ENCODE data around the gene HLA-DQA1. TPM values are rescaled to one million over a fixed set of nuclear protein-coding genes. Genes with fewer than 3 reads are reported as not detected.

HLA-DQA1 gene
- total and polyA plus RNA-seq, 4 donors = 2.1 to 19.9 (median 9.3) TPM

DNA sequence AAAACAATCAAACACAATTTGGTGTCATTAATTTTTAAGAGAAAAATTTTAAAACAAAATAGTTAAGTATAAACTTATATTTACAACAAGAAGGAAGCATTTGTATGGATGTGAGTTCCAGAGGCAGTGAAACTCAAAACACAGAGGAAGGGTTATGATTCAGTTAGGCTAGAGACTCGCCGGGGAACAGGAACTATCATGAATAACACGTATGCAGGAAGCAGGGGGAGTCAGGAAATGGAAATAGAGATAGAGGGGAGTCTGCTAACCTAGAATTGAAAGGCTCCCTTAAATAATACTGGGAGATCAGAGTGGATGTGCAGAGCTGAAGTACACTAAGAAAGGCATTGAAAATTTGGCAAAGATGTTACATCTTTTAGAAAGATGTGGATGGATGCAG, 33.3 kb upstream of the HLA-DQA1 start:
- Histone ChIP-seq H3K9me3 (ENCODE audit: control insufficient read depth in 4 of 4, low read length in 3 of 4) (no peaks in the 10 kb centered on the region), H3K4me1 (ENCODE audit: control insufficient read depth in 4 of 4, insufficient read depth in 4 of 4, low read length in 3 of 4) (no peaks in the 10 kb centered on the region), H3K4me3 (ENCODE audit: low read depth in 1 of 3, low read length in 3 of 3) (no peak overlapping the region), H3K36me3 (ENCODE audit: control insufficient read depth in 4 of 4, insufficient read depth in 3 of 4, low read depth in 1 of 4, low read length in 3 of 4) (no peaks in the 10 kb centered on the region), H3K9ac (ENCODE audit: low read depth in 1 of 2, low read length in 2 of 2) (no peak overlapping the region), H3K27me3 (ENCODE audit: control insufficient read depth in 4 of 4, insufficient read depth in 4 of 4, low read length in 3 of 4) (no peaks in the 10 kb centered on the region), H3K27ac (ENCODE audit: low read depth in 1 of 2, low read length in 2 of 2) (peak overlapping the region; percentile 41 to 42)
- DNase-seq (ENCODE audit: low spot score) = no peak
- TF ChIP-seq CTCF (IDR thresholded peaks at IDR 0.05; ENCODE audit: low read depth, low read length, missing input control) (no peak), FOXA1 (IDR thresholded peaks at IDR 0.05) (no peak), YY1 (IDR thresholded peaks at IDR 0.05) (no peak), RXRA (IDR thresholded peaks at IDR 0.05) (no peak), FOXA2 (IDR thresholded peaks at IDR 0.05) (no peak), ZBTB33 (IDR thresholded peaks at IDR 0.05) (no peak), EGR1 (IDR thresholded peaks at IDR 0.05; ENCODE audit: low read depth in 2 of 2) (no peak), TAF1 (conservative IDR thresholded peaks at IDR 0.05) (no peak), MAX (IDR thresholded peaks at IDR 0.05) (no peak), ATF3 (IDR thresholded peaks at IDR 0.05) (no peak), HNF4G (IDR thresholded peaks at IDR 0.05) (no peak), HNF4A (conservative IDR thresholded peaks at IDR 0.05) (no peak), RAD21 (IDR thresholded peaks at IDR 0.05) (no peak), SP1 (IDR thresholded peaks at IDR 0.05) (no peak), REST (IDR thresholded peaks at IDR 0.05) (no peak), GABPA (IDR thresholded peaks at IDR 0.05 in 1 of 2, conservative IDR thresholded peaks at IDR 0.05 in 1 of 2) (no peak), JUND (IDR thresholded peaks at IDR 0.05) (no peak), NR2F2 (IDR thresholded peaks at IDR 0.05) (no peak)
- WGBS = 9% methylated on average over 3 of the region's 3 CpGs

Data from liver (tissue), 9 donors.